Camera-type eye (tissue), 1 donor: ENCODE measurements around the gene SFTPB. TPM values are rescaled to one million over a fixed set of nuclear protein-coding genes. Genes with fewer than 3 reads are reported as not detected.

ENCODE experiments used
- total RNA-seq: library from RNA; depleted of rRNA; stranded (reverse); fragments of >200 nt; gene quantifications from one replicate; pipeline ENCODE4 v1.2.3, GENCODE V29; 2014

Gene SFTPB
- total RNA-seq = not detected

DNA sequence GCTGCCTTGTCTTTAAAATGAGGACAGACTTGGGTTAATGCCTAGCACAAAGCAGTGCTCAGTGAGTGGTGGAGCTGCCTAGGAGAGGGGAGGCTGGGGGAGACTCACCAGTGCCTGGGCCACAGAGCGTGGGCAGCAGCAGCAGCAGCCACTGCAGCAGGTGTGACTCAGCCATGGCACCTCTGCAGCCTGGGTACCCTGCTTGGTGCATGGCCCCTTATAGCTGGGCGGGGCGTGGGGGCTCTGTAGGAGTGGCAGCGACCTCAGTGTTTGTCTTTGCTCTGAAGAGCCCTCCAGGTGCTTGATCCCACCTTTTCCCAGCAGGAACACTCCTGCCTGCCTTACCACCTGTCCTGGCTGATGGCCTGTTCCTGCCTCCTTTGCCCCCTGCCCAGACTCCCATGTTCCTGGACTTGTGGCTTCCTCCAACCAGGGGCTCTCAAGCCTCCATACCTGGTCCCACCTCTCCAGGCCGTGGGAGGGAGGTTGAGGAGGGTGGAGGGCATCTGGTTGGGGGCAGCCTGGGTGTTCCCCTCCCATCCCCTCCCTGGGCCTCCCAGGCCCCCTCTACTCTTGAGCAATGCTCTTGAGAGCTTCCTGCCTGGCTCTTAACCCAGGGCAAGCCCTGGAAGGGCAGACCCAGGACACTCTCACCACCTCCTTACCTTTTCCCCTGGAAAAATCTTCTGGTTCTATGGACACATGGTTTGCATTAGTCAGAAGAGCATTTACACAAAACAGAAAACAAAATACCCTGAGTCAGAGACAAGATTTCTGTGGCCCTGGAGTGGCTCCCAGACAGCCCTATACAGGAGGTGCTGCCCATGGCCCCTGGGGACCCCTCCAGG is at the start of gene SFTPB:
TSS of gene SFTPB (minus strand) at position 191 of the 848 bp plus-strand sequence. CDS start at position 175, 16 bp downstream.

DNA sequence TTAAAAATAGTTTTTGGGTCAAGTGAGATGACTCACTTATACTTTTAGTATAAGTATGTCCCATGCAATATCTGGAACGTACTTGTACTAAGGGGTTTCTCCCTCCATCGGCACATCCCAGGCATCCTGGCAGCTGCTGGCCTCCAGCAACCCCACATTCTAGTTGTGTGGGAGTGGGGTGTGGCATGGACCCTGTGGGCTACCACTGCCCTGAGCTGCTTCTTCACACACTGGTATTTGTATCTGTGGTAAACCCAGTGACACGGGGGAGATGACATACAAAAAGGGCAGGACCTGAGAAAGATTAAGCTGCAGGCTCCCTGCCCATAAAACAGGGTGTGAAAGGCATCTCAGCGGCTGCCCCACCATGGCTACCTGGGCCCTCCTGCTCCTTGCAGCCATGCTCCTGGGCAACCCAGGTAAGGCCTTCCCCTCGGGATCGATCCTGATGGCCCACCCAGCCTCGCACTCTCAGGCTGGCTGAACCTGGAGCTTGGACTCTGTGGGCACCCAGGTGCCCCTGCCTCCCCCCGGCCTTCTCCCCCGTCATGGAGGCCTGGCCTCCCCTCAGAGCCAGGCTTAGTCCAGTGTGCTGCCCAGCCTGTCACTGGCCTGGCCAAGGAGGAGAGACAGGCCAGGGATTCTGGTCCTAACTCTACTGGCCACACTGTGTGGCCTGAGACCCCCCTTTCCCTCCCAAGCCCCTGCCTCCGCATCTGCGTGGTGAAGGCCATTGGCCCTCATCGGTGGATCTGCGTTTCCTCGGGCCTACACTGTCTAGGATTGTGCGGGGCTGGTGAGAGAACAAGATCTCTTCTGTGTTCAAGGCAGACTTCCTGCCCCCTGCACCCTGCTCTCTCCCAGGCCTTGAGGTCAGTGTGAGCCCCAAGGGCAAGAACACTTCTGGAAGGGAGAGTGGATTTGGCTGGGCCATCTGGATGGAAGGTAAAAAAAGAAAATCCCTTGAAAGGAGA is 26.3 kb upstream of the SFTPB start, which contains the start of gene GNLY:
TSS of gene GNLY (plus strand) at position 307 of the 974 bp plus-strand sequence. CDS start at position 368, 61 bp downstream.

GRCh38 chr2:85611705-85612587 is 56.1 kb downstream of the SFTPB start, which contains the start of gene C2orf68:
Gene C2orf68 (minus strand): TSS chr2:85612066. CDS start chr2:85611984, 82 bp downstream.

Other genes starting within 250 kb of the SFTPB start
- gene SH2D6, start 249.5 kb downstream of the SFTPB start, total RNA-seq = not detected
- 165 TPM for gene MAT2A, start 129.0 kb downstream of the SFTPB start, total RNA-seq
- gene GGCX, start 106.7 kb downstream of the SFTPB start, total RNA-seq = 48.6 TPM
- 8.5 TPM for gene VAMP8, start 90.6 kb downstream of the SFTPB start, total RNA-seq
- 10.7 TPM for gene VAMP5, start 83.8 kb downstream of the SFTPB start, total RNA-seq
- 67.1 TPM for gene RNF181, start 72.5 kb downstream of the SFTPB start, total RNA-seq
- gene TMEM150A, start 65.5 kb downstream of the SFTPB start, total RNA-seq = 4.0 TPM
- gene C2orf68, start 56.1 kb downstream of the SFTPB start, total RNA-seq = 27.0 TPM
- gene USP39, start 52.0 kb downstream of the SFTPB start, total RNA-seq = 55.5 TPM
- 0.27 TPM for gene GNLY, start 26.2 kb upstream of the SFTPB start, total RNA-seq
- 17.6 TPM for gene ATOH8, start 85.8 kb upstream of the SFTPB start, total RNA-seq
- 32.7 TPM for gene ST3GAL5, start 220.8 kb upstream of the SFTPB start, total RNA-seq